ENCODE measurements around the gene GRIP2.

DNA sequence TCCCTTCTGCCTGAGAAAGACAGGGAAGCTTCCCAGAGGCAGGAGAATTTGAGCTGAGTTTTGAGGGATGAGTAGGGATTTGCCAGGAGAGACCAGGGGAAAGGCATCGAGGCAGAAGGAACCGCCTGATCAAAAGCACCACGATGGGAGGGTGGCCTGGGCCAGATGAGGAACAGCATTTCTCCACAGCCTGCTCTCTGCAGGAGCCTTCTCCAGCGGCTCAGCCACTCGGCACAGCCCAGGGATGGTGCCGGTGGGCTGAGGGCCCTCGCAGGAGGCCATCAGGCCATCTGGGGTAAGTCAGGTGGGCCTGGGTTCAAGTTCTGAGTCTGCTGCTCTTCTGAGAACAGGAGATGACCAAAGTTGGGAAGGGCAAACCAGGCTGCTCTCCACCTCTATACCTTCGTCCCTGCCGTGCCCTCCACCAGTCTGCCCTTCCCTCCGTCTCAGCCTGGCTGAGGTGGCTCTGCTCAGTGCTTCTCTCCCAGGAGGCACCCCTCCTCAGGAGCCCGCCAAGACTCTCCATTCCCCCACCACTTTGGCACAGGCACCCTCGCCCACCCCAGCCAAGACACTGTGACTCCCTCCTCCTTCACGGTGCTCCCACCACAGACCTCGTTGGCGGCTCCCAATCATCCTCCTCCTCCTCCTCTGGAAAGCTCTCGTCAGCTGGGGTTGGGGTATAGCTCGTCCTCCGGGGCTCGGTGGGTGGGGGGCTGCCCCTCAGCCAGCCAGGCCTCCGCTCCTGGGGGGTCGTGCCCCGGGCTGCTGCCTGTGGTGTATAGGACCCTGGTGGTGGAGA lies 34.9 kb downstream of the GRIP2 start:
- TF ChIP-seq EP300 (IDR thresholded peaks at IDR 0.05): no peak
- no peak for TF ChIP-seq POLR2A (IDR thresholded peaks at IDR 0.05)
- TF ChIP-seq, protein P1, sequence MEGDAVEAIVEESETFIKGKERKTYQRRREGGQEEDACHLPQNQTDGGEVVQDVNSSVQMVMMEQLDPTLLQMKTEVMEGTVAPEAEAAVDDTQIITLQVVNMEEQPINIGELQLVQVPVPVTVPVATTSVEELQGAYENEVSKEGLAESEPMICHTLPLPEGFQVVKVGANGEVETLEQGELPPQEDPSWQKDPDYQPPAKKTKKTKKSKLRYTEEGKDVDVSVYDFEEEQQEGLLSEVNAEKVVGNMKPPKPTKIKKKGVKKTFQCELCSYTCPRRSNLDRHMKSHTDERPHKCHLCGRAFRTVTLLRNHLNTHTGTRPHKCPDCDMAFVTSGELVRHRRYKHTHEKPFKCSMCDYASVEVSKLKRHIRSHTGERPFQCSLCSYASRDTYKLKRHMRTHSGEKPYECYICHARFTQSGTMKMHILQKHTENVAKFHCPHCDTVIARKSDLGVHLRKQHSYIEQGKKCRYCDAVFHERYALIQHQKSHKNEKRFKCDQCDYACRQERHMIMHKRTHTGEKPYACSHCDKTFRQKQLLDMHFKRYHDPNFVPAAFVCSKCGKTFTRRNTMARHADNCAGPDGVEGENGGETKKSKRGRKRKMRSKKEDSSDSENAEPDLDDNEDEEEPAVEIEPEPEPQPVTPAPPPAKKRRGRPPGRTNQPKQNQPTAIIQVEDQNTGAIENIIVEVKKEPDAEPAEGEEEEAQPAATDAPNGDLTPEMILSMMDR (IDR thresholded peaks at IDR 0.05): no peak
- TF ChIP-seq POLR2AphosphoS5 (IDR thresholded peaks at IDR 0.05): no peak
